Measurements from ENCODE around the gene DCAF11. TPM values are rescaled to one million over a fixed set of nuclear protein-coding genes. Genes with fewer than 3 reads are reported as not detected.

DCAF11 gene
- total RNA-seq, 1 donor from 2014 or later, result 65.0 TPM

GRCh38 chr14:24113801-24114531 is 611 bp upstream of the DCAF11 start:
- DNase-seq (ENCODE audit: extremely low spot score, unreplicated experiment), result peak; percentile 76
- H3K4me3 Mint-ChIP-seq, result peak overlapping the region; percentile 99
- H3K27ac Mint-ChIP-seq, result peak overlapping the region; percentile 99
- no peaks in the 10 kb centered on the region for H3K27me3 Mint-ChIP-seq
- no peaks in the 10 kb centered on the region for H3K9me3 Mint-ChIP-seq
- no peak for TF ChIP-seq CTCF (conservative IDR thresholded peaks at IDR 0.05)
- H3K36me3 Mint-ChIP-seq, result peaks cover 17% of the 10 kb centered on the region
- peaks cover 20% of the 10 kb centered on the region for H3K4me1 Mint-ChIP-seq (ENCODE audit: unreplicated experiment)

GRCh38 chr14:24115422-24116127 is 998 bp downstream of the DCAF11 start:
- peak overlapping the region; percentile 99 for H3K4me3 Mint-ChIP-seq
- H3K9me3 Mint-ChIP-seq, result no peaks in the 10 kb centered on the region
- H3K27me3 Mint-ChIP-seq, result no peaks in the 10 kb centered on the region

GRCh38 chr14:24116128-24116814 is 1.7 kb downstream of the DCAF11 start:
- peak overlapping the region; percentile 99 for H3K4me3 Mint-ChIP-seq
- no peak for TF ChIP-seq CTCF (conservative IDR thresholded peaks at IDR 0.05)
- no peaks in the 10 kb centered on the region for H3K9me3 Mint-ChIP-seq
- peaks cover 22% of the 10 kb centered on the region for H3K36me3 Mint-ChIP-seq
- no peaks in the 10 kb centered on the region for H3K27me3 Mint-ChIP-seq
- DNase-seq (ENCODE audit: extremely low spot score, unreplicated experiment), result no peak
- peak overlapping the region; percentile 99 for H3K27ac Mint-ChIP-seq
- peaks cover 18% of the 10 kb centered on the region for H3K4me1 Mint-ChIP-seq (ENCODE audit: unreplicated experiment)

More at GRCh38 chr14:24115422-24116127, 998 bp downstream of the DCAF11 start:
- TF ChIP-seq CTCF (conservative IDR thresholded peaks at IDR 0.05), result no peak
- no peak for DNase-seq (ENCODE audit: extremely low spot score, unreplicated experiment)
- Mint-ChIP-seq H3K36me3 (peaks cover 22% of the 10 kb centered on the region), H3K4me1 (ENCODE audit: unreplicated experiment) (peaks cover 18% of the 10 kb centered on the region), H3K27ac (peak overlapping the region; percentile 99)

GRCh38 chr14:24117179-24117578 is 2.6 kb downstream of the DCAF11 start:
- Mint-ChIP-seq H3K4me3 (peak overlapping the region; percentile 99), H3K4me1 (ENCODE audit: unreplicated experiment) (peaks cover 18% of the 10 kb centered on the region), H3K9me3 (no peaks in the 10 kb centered on the region), H3K27ac (no peak overlapping the region), H3K36me3 (peaks cover 22% of the 10 kb centered on the region), H3K27me3 (no peaks in the 10 kb centered on the region)
- TF ChIP-seq CTCF (conservative IDR thresholded peaks at IDR 0.05), result no peak
- DNase-seq (ENCODE audit: extremely low spot score, unreplicated experiment), result no peak

- no peak for TF ChIP-seq CTCF (conservative IDR thresholded peaks at IDR 0.05)
- DNase-seq (ENCODE audit: extremely low spot score, unreplicated experiment), result no peak
- Mint-ChIP-seq H3K36me3 (peaks cover 30% of the 10 kb centered on the region), H3K4me3 (no peak overlapping the region), H3K4me1 (ENCODE audit: unreplicated experiment) (peaks cover 18% of the 10 kb centered on the region), H3K9me3 (no peaks in the 10 kb centered on the region), H3K27ac (no peak overlapping the region), H3K27me3 (no peaks in the 10 kb centered on the region)
Measured at GRCh38 chr14:24119691-24120090, 5.1 kb downstream of the DCAF11 start.
